SK-N-SH (cell line): ENCODE results near the gene PCK2.

Experiments
- CTCF ChIP-seq: fragments of 200-600 bp; sonication (generic); IDR thresholded peaks from 2 replicates; pipeline ENCODE4 v1.6.1; 2017; ENCODE audit warnings: antibody characterized with exemption, mild to moderate bottlenecking, moderate library complexity
- POLR2AphosphoS5 ChIP-seq: IDR thresholded peaks from 2 replicates; pipeline ENCODE4 v1.6.1; 2012; ENCODE audit warnings: low read depth, low read length
- TAF1 ChIP-seq: IDR thresholded peaks from 2 replicates; pipeline ENCODE4 v1.6.1; 2012; ENCODE audit warnings: low read depth, mild to moderate bottlenecking, low read length, moderate library complexity, borderline replicate concordance
- TEAD4 ChIP-seq: IDR thresholded peaks from 2 replicates; pipeline ENCODE4 v1.4.0; 2012; ENCODE audit warnings: mild to moderate bottlenecking, borderline replicate concordance; ENCODE audit not compliant: insufficient read depth

- TF ChIP-seq POLR2AphosphoS5: no peak
- no peak for TF ChIP-seq CTCF
- no peak for TF ChIP-seq TAF1
- no peak for TF ChIP-seq TEAD4
Observed at GRCh38 chr14:24054646-24055045, 39.5 kb upstream of the PCK2 start.
